HL-60 (cell line): ENCODE data around the gene CCDC88C.

Source experiments
- GABPA ChIP-seq: IDR thresholded peaks from 2 replicates; pipeline ENCODE4 v1.6.1; 2012; ENCODE audit warnings: low read depth
- SPI1 ChIP-seq: IDR thresholded peaks from 2 replicates; pipeline ENCODE4 v1.6.1; 2012; ENCODE audit warnings: low read depth, mild to moderate bottlenecking, borderline replicate concordance
- TF ChIP-seq, protein P1 (sequence below): IDR thresholded peaks from one replicate; pipeline ENCODE4 v1.5.1; 2011; ENCODE audit warnings: low read length, control low read depth, inconsistent platforms; ENCODE audit not compliant: insufficient read depth
- TF ChIP-seq, protein P2 (sequence below): IDR thresholded peaks from 2 replicates; pipeline ENCODE4 v1.6.1; 2012; ENCODE audit warnings: low read depth; ENCODE audit not compliant: insufficient replicate concordance

DNA sequence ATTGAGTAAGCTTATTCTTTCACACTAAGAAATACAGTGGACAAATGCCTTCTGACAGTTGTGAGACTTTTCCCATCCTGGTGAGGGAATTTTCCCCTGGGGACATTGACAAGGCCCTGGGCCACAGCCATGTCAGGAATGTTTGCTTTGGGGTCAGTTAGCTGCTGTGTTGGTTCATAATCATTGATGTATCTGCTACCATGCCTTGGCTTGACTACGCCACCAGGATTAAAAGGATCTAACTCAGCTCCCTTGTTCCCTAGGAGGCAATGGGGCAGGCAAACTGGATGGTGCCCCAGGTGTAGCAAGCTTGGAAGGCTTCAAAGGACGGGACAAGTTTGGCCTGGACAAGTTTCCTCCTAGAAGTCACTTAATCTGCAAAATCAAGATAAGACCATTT, 3.1 kb upstream of the CCDC88C start:
- TF ChIP-seq, protein P1, sequence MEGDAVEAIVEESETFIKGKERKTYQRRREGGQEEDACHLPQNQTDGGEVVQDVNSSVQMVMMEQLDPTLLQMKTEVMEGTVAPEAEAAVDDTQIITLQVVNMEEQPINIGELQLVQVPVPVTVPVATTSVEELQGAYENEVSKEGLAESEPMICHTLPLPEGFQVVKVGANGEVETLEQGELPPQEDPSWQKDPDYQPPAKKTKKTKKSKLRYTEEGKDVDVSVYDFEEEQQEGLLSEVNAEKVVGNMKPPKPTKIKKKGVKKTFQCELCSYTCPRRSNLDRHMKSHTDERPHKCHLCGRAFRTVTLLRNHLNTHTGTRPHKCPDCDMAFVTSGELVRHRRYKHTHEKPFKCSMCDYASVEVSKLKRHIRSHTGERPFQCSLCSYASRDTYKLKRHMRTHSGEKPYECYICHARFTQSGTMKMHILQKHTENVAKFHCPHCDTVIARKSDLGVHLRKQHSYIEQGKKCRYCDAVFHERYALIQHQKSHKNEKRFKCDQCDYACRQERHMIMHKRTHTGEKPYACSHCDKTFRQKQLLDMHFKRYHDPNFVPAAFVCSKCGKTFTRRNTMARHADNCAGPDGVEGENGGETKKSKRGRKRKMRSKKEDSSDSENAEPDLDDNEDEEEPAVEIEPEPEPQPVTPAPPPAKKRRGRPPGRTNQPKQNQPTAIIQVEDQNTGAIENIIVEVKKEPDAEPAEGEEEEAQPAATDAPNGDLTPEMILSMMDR = no peak
- no peak for TF ChIP-seq GABPA
- TF ChIP-seq SPI1 = no peak
- TF ChIP-seq, protein P2, sequence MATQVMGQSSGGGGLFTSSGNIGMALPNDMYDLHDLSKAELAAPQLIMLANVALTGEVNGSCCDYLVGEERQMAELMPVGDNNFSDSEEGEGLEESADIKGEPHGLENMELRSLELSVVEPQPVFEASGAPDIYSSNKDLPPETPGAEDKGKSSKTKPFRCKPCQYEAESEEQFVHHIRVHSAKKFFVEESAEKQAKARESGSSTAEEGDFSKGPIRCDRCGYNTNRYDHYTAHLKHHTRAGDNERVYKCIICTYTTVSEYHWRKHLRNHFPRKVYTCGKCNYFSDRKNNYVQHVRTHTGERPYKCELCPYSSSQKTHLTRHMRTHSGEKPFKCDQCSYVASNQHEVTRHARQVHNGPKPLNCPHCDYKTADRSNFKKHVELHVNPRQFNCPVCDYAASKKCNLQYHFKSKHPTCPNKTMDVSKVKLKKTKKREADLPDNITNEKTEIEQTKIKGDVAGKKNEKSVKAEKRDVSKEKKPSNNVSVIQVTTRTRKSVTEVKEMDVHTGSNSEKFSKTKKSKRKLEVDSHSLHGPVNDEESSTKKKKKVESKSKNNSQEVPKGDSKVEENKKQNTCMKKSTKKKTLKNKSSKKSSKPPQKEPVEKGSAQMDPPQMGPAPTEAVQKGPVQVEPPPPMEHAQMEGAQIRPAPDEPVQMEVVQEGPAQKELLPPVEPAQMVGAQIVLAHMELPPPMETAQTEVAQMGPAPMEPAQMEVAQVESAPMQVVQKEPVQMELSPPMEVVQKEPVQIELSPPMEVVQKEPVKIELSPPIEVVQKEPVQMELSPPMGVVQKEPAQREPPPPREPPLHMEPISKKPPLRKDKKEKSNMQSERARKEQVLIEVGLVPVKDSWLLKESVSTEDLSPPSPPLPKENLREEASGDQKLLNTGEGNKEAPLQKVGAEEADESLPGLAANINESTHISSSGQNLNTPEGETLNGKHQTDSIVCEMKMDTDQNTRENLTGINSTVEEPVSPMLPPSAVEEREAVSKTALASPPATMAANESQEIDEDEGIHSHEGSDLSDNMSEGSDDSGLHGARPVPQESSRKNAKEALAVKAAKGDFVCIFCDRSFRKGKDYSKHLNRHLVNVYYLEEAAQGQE = no peak
